Endometrial microvascular endothelial cells (primary cell): ENCODE measurements around the gene EP300. TPM values are rescaled to one million over a fixed set of nuclear protein-coding genes. Genes with fewer than 3 reads are reported as not detected.
"Not testable (repeated sequence)": the region's sequence is repeated elsewhere in the genome, so short reads cannot be mapped to it uniquely, and the experiment has no call there.

Source experiments
- in situ Hi-C: cut with HindIII; loops from 2 replicates; pipeline ENCODE4 v1.10.0; 2017; ENCODE audit warnings: low sequenced_read_pairs, low pct_unique_long_range_greater_than_20kb; ENCODE audit errors: inconsistent ontology term
- total RNA-seq: library from RNA; depleted of rRNA; stranded (reverse); fragments of >200 nt; gene quantifications from one replicate; pipeline ENCODE4 v1.2.3, GENCODE V29; 2015; ENCODE audit errors: inconsistent ontology term

EP300 gene
- total RNA-seq, 1 donor from 2014 or later: 55.7 TPM

DNA sequence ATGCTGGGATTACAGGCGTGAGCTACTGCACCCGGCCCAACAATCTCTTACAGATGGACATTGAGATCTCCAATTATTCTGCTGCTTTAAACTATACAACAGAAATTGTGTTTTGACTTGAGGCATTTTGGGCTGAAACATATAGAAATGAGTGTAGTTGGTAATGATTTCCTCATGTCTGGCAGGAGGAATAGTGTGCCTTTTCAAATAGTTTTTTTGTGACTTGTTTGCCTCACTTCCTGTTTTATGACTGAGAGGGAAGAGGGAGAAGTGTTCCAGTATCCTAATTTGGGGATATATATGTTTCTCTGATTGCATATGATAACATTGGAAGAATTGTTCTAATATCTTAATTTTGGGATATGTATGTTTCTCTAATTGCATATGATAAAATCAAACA, 40.2 kb downstream of the EP300 start:
- in situ Hi-C loops: no loop called here

DNA sequence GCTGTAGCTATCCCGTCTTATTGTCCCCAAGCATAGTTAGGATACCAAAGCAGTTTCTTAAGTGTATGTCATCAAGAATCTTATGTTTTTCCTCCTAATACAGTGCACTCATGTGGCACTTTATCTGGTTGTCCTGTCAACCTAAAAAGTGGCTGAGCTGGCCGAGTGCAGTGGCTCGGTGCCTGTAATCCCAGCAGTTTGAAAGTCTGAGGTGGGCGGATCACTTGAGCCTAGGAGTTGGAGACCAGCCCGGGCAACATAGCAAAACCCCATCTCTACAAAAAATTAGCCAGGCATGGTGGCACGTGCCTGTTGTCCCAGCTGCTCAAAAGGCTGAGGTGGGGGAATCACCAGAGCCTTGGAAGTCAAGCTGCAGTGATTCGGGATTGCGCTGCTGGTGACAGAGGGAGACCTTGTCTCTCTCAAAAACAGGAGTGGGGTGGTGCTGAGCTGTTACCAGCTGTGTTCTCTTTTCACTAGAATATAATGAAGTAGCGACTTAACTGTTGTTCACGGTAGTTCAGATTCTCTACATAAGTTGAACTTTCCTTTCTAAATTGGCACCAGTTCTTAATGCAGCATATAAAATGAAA, 48.1 kb downstream of the EP300 start:
- in situ Hi-C loops: no loop called here

DNA sequence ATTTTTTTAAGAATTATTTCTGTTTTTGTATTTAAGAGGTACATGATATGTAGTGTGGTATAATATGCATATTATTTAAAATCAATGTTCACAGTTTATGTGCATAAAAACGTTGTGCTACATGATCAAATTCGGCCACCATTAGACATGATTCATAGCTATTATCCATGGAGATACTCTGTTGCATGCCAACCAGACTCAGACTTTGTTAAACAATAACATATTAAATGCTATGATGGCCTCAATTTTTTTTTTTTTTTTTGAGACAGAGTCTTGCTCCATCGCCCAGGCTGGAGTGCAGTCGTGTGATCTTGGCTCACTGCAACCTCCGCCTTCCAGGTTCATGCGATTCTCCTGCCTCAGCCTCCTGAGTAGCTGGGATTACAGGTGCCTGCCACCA, 53.5 kb downstream of the EP300 start:
- in situ Hi-C loops: not testable (repeated sequence)

DNA sequence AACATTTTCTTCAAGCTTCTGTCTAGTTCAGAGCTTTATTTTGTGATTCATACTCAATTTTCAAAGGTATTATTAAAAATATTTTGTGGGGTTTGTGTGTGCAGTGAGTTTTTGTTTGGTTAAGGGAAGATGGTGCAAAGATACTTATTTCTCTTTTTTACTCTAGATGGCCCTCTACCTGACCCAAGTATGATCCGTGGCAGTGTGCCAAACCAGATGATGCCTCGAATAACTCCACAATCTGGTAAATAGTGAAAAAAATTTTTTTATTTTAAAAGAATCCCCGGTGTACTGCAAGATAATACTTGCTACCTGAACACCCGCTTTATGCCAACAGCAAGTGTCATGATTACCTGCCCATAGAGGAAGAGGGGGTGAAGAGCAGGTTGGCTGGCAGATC, 54.2 kb downstream of the EP300 start:
- in situ Hi-C loops: no loop called here

DNA sequence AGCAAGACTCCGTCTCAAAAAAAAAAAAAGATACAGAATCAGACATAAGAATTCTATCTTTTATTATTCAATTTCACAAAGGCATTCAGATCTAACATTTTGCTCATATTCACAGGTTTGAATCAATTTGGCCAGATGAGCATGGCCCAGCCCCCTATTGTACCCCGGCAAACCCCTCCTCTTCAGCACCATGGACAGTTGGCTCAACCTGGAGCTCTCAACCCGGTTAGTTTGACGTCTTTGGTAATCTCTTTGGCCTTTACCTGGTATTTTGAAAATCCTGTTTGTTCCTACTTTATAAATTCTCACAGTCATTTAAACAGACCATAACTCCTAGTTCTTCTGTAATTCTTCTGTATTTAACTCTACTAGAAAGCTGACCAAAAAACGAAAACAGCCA, 55.3 kb downstream of the EP300 start:
- in situ Hi-C loops: no loop called here

DNA sequence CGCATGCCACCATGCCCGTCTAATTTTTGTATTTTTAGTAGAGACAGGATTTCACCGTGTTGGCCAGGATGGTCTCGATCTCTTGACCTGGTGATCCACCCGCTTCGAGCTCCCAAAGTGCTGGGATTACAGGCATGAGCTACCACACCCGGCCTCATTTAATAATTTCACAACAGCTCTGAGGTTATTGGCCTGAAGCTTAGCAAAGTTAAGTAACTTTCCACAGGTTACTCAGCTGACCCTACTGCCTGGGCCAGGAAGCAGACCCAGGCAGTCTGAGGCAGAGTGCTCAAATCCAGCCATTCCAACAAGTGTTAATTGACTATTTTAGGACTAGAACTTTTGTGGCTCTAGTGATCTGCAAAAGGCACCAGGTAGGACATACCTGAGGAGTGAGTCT, 60.5 kb downstream of the EP300 start:
- in situ Hi-C loops: loop anchor here (10.0 kb wide), 1 partner anchor 188 kb away; no protein-coding TSS in a partner anchor

DNA sequence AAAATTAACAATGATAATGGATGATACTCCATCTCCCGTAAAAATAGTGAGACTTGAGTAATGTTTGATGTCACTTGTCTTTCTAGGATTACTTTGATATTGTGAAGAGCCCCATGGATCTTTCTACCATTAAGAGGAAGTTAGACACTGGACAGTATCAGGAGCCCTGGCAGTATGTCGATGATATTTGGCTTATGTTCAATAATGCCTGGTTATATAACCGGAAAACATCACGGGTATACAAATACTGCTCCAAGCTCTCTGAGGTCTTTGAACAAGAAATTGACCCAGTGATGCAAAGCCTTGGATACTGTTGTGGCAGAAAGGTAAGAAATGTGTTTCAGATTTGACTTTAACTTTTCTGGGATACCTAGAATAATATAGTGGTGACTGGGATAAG, 64.7 kb downstream of the EP300 start:
- in situ Hi-C loops: loop anchor here (10.0 kb wide), 1 partner anchor 192 kb away; no protein-coding TSS in a partner anchor

DNA sequence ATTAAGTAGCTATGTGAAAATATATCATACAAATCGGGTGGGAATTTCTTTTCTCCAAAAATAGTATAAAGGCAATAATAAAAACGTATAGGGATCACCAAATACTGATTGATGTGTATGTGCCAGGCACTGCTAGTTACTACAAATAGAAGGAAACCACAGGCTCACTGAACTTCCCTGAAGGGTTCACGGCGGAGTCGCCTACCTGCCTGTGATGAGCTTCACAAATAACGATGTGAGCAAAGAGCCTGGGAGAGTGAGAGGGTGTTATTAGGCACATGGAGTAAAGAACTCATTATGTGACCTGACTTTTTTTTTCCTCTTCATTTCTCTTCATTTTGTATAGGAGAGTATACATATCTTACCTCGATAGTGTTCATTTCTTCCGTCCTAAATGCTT, 76.8 kb downstream of the EP300 start:
- in situ Hi-C loops: no loop called here

DNA sequence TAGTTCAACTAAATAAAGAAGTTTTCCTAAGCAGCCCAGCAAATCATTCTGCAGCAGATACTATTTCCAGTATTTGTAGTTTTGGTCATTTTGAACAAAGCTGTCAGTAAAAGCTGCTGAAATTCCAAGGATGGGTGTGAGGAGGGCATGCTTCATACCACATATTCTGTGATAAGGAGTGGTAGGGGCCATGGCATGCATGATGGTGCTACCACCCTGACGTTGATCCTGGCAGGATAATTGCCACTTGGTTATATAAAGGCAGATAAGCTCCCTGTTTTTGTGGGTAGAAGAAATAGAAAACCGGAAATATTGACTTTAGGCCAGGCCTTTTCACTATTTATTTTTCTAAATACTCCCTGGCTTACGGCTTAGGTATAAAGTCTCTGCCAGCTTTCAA, 79.6 kb downstream of the EP300 start:
- in situ Hi-C loops: no loop called here

DNA sequence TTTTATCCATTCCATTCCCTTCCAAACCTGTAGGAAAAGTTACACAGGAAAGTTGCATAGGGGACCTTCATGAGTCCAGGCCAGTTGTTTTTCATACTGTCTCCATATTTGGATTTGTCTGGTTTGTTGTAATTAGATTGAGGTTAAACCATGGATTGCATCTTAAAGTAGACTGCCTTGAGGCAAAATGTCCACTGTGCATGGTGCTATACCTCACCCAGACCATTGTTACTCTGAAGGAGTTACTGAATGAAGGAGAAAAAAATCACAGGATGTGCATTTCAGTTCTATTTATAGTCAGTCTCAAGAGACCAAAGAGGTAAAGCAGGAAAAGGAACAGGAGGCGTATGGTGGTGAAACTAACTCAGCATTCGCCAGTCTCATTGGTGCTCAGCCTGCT, 83.2 kb downstream of the EP300 start:
- in situ Hi-C loops: no loop called here

DNA sequence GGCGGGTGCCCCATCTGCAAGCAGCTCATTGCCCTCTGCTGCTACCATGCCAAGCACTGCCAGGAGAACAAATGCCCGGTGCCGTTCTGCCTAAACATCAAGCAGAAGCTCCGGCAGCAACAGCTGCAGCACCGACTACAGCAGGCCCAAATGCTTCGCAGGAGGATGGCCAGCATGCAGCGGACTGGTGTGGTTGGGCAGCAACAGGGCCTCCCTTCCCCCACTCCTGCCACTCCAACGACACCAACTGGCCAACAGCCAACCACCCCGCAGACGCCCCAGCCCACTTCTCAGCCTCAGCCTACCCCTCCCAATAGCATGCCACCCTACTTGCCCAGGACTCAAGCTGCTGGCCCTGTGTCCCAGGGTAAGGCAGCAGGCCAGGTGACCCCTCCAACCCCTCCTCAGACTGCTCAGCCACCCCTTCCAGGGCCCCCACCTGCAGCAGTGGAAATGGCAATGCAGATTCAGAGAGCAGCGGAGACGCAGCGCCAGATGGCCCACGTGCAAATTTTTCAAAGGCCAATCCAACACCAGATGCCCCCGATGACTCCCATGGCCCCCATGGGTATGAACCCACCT, 84.7 kb downstream of the EP300 start:
- in situ Hi-C loops: no loop called here

DNA sequence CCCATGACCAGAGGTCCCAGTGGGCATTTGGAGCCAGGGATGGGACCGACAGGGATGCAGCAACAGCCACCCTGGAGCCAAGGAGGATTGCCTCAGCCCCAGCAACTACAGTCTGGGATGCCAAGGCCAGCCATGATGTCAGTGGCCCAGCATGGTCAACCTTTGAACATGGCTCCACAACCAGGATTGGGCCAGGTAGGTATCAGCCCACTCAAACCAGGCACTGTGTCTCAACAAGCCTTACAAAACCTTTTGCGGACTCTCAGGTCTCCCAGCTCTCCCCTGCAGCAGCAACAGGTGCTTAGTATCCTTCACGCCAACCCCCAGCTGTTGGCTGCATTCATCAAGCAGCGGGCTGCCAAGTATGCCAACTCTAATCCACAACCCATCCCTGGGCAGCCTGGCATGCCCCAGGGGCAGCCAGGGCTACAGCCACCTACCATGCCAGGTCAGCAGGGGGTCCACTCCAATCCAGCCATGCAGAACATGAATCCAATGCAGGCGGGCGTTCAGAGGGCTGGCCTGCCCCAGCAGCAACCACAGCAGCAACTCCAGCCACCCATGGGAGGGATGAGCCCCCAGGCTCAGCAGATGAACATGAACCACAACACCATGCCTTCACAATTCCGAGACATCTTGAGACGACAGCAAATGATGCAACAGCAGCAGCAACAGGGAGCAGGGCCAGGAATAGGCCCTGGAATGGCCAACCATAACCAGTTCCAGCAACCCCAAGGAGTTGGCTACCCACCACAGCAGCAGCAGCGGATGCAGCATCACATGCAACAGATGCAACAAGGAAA, 85.4 kb downstream of the EP300 start:
- in situ Hi-C loops: no loop called here

DNA sequence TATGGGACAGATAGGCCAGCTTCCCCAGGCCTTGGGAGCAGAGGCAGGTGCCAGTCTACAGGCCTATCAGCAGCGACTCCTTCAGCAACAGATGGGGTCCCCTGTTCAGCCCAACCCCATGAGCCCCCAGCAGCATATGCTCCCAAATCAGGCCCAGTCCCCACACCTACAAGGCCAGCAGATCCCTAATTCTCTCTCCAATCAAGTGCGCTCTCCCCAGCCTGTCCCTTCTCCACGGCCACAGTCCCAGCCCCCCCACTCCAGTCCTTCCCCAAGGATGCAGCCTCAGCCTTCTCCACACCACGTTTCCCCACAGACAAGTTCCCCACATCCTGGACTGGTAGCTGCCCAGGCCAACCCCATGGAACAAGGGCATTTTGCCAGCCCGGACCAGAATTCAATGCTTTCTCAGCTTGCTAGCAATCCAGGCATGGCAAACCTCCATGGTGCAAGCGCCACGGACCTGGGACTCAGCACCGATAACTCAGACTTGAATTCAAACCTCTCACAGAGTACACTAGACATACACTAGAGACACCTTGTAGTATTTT, 86.1 kb downstream of the EP300 start:
- in situ Hi-C loops: no loop called here

DNA sequence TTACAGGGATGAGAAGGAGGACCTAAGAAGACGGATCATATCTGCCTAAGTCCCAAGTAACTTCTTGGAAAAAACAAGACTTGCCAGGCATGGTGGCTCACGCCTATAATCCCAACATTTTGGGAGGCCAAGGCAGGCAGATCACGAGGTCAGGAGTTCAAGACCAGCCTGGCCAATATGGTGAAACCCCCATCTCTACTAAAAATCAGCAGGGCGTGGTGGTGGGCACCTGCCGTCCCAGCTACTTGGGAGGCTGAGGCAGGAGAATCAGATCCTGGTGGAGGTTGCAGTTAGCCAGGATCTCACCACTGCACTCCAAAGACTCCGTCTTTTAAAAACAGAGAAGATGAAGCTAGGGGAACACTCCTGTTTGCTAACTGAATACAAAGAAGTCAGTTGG, 88.0 kb downstream of the EP300 start:
- in situ Hi-C loops: not testable (repeated sequence)

DNA sequence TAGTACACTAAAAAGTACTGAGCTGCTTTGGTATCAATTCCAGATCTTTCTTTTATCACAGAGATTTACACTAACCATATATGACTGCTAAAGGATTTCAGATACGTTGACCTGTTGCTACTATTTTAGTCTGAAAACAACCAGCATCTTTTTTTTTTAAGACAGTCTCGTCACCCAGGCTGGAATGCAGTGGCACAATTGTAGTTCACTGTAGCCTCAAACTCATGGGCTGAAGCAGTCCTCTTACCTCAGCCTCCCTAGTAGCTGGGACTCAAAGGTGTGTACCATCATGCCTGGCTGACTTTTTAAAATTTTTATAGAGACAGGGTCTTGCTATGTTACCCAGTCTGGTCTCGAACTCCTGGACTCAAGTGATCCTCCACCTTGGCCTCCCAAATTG, 88.5 kb downstream of the EP300 start:
- in situ Hi-C loops: no loop called here

DNA sequence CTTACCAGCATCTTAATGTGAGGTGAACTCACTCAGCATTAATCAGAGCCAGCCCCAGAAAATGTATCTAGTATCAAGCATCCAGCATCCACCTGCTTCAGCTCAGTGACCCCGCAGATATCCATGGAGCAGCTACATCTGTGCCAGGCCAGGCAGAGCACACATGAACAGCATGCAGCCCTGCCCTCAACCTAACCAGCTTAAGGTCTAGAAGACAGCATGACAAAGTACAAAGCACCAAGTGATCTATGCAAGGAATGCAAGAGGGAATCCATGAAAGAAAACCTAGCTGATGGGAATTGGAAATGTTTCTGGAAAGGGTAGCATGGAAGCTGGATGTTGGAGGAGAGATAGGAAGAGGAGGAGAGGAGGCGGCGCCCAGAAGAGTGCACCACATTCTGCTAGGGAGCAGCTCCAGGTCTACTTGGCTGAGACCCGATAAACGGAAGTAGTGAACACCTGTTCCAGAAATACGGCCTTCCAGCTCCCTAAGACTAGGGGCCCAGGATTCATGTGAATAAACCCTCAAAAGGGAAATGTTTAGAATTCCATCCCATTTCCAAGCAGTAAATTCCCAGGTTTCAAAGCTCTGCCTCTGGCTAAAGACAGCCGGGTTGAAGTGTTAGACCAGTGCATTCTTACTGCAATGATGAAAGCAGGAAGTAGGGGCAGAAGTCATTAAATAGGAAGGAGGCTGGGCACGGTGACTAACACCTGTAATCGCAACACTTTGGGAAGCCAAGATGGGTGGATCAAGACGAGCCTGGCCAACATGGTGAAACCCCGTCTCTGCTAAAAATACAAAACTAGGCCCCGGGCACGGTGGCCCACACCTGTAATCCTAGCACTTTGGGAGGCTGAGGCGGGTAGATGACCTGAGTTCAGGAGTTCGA, 89.2 kb downstream of the EP300 start:
- in situ Hi-C loops: no loop called here

DNA sequence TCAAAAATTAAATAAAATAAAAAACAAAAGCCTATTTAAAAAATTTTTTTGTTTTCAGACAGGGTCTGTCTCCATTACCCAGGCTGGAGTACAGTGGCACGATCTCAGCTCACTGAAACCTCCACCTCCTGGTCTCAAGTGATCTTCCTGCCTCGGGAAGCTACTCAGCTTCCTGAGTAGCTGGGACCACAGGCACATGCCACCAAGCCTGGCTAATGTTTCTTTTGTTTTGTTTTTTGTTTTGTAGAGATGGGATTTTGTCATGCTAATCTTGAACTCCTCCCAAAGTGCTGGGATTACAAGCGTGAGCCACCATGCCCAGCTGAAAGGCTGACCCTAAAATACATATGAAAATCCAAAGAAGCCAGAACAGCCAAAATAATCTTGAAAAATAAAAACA, 92.3 kb downstream of the EP300 start:
- in situ Hi-C loops: no loop called here

DNA sequence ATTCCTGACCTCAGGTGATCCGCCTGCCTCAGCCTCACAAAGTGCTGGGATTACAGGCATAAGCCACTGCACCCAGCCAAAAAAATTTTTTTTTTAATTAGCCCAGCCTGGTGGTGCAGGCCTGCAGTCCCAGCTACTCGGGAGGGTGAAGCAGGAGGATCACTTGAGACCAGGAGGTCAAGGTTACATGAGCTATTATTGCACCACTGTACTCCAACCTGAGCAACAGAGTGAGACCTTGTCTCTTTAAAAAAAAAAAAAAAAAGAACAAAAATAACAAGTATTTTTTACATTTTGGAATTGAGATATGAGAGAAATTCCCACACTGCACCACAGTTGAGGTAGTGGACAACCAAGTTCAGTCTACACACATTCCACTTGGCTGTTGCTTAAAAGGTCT, 99.1 kb downstream of the EP300 start:
- in situ Hi-C loops: no loop called here

DNA sequence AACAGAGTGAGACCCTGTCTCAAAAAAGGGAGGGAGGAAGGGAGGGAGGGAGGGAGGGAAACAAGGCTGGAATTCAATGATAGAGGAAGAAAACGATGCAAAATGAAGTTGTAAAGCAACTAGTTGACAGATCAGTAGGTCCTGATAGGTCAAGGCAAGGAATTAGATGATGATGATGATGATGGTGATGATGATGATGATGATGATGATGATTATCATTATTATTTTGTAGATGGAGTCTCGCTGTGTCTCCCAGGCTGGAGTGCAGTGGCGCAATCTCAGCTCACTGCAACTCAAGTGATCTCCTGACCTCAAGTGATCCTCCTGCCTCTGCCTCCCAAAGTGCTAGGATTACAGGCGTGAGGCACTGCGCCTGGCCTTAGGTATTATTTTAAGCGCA, 101.4 kb downstream of the EP300 start:
- in situ Hi-C loops: no loop called here
